HEK293 (cell line): ENCODE data around the gene FLCN.

Experiments
- CTCF ChIA-PET: fragments of 350-600 bp; formaldehyde crosslinking; extraction: SDS; loops from one replicate; lab custom pipeline; 2021; ENCODE audit warnings: antibody characterized with exemption; lab: Yijun Ruan, JAX
- POLR2A ChIA-PET: fragments of 300-600 bp; formaldehyde crosslinking; extraction: SDS; loops from one replicate; lab custom pipeline; 2020; ENCODE audit warnings: antibody characterized with exemption, inconsistent platforms; lab: Yijun Ruan, JAX
- H3K27ac ChIP-seq: fragments of 200-500 bp; sonication (Bioruptor generic); 2 replicates; pipeline ENCODE4 v1.5.1; 2014; ENCODE audit warnings: low read depth, low read length, control low read depth, inconsistent platforms; ENCODE audit errors: extremely low read depth
- H3K36me3 ChIP-seq, 2 experiments: fragments of 200-500 bp in 1 of 2; sonication (Bioruptor generic) in 1 of 2; 1 replicate in 1 of 2; 2 replicates in 1 of 2; pipeline ENCODE4 v1.5.1; 2014 to 2017; ENCODE audit warnings: inconsistent platforms in 2 of 2, low read length in 2 of 2; ENCODE audit not compliant: control insufficient read depth in 2 of 2, insufficient read depth in 1 of 2
- H3K4me1 ChIP-seq: fragments of 200-500 bp; sonication (Bioruptor generic); 2 replicates; pipeline ENCODE4 v1.5.1; 2014; ENCODE audit warnings: mild to moderate bottlenecking, low read length, inconsistent platforms; ENCODE audit not compliant: control insufficient read depth, insufficient read depth
- H3K4me3 ChIP-seq: 2 replicates; pipeline ENCODE4 v1.5.1; 2011; ENCODE audit warnings: low read depth, mild to moderate bottlenecking, control low read depth, low read length, moderate library complexity
- H3K9me3 ChIP-seq: fragments of 200-500 bp; sonication (Bioruptor generic); 2 replicates; pipeline ENCODE4 v1.5.1; 2014; ENCODE audit warnings: low read depth, low read length, inconsistent platforms; ENCODE audit not compliant: control insufficient read depth, insufficient read depth
- AEBP2 ChIP-seq: fragments of 450-650 bp; formaldehyde crosslinking; IDR thresholded peaks from 2 replicates; pipeline ENCODE4 v1.5.1; 2016; ENCODE audit warnings: missing biosample characterization, missing genetic modification characterization, borderline replicate concordance
- BCL11A ChIP-seq: fragments of 450-650 bp; formaldehyde crosslinking; IDR thresholded peaks from 2 replicates; pipeline ENCODE4 v1.5.1; 2016; ENCODE audit warnings: low read depth, missing biosample characterization, missing genetic modification characterization
- KLF1 ChIP-seq: fragments of 450-650 bp; formaldehyde crosslinking; IDR thresholded peaks from 2 replicates; pipeline ENCODE4 v1.5.1; 2016; ENCODE audit warnings: missing biosample characterization, missing genetic modification characterization
- KLF9 ChIP-seq: fragments of 450-650 bp; formaldehyde crosslinking; IDR thresholded peaks from 2 replicates; pipeline ENCODE4 v1.5.1; 2016; ENCODE audit warnings: missing biosample characterization, missing genetic modification characterization, low read depth
- SP7 ChIP-seq: fragments of 450-650 bp; formaldehyde crosslinking; IDR thresholded peaks from 2 replicates; pipeline ENCODE4 v1.5.1; 2016; ENCODE audit warnings: missing biosample characterization, missing genetic modification characterization
- TRIM28 ChIP-seq: IDR thresholded peaks from 2 replicates; pipeline ENCODE4 v1.6.1; 2011; ENCODE audit warnings: low read length, control low read depth, borderline replicate concordance
- ZBTB6 ChIP-seq: fragments of 450-650 bp; formaldehyde crosslinking; IDR thresholded peaks from 2 replicates; pipeline ENCODE4 v1.5.1; 2017; ENCODE audit warnings: missing biosample characterization, missing genetic modification characterization
- ZNF10 ChIP-seq: fragments of 450-650 bp; formaldehyde crosslinking; IDR thresholded peaks from 2 replicates; pipeline ENCODE4 v1.5.1; 2017; ENCODE audit warnings: missing biosample characterization, missing genetic modification characterization
- ZNF132 ChIP-seq: fragments of 450-650 bp; formaldehyde crosslinking; IDR thresholded peaks from 2 replicates; pipeline ENCODE4 v1.5.1; 2017; ENCODE audit warnings: missing biosample characterization, missing genetic modification characterization, borderline replicate concordance
- ZNF292 ChIP-seq: fragments of 450-650 bp; formaldehyde crosslinking; IDR thresholded peaks from 2 replicates; pipeline ENCODE4 v1.5.1; 2016; ENCODE audit warnings: low read depth, missing biosample characterization, missing genetic modification characterization, borderline replicate concordance
- ZNF302 ChIP-seq: fragments of 450-650 bp; formaldehyde crosslinking; IDR thresholded peaks from 2 replicates; pipeline ENCODE4 v1.5.1; 2016; ENCODE audit warnings: missing biosample characterization, missing genetic modification characterization, low read depth
- ZNF521 ChIP-seq: fragments of 450-650 bp; formaldehyde crosslinking; IDR thresholded peaks from 2 replicates; pipeline ENCODE4 v1.5.1; 2017; ENCODE audit warnings: missing biosample characterization, mild to moderate bottlenecking, missing genetic modification characterization
- ZNF571 ChIP-seq: fragments of 450-650 bp; formaldehyde crosslinking; IDR thresholded peaks from 2 replicates; pipeline ENCODE4 v1.5.0; 2017; ENCODE audit warnings: missing biosample characterization, missing genetic modification characterization
- ZNF596 ChIP-seq: fragments of 450-650 bp; IDR thresholded peaks from 2 replicates; pipeline ENCODE4 v1.5.0; 2018; ENCODE audit warnings: missing biosample characterization, mild to moderate bottlenecking, missing genetic modification characterization, moderate library complexity
- ZNF792 ChIP-seq: fragments of 450-650 bp; formaldehyde crosslinking; IDR thresholded peaks from 2 replicates; pipeline ENCODE4 v1.5.1; 2016; ENCODE audit warnings: missing biosample characterization, missing genetic modification characterization
- ZNF843 ChIP-seq: fragments of 450-650 bp; formaldehyde crosslinking; IDR thresholded peaks from 2 replicates; pipeline ENCODE4 v1.5.1; 2016; ENCODE audit warnings: missing biosample characterization, missing genetic modification characterization
- ZSCAN4 ChIP-seq: fragments of 450-650 bp; formaldehyde crosslinking; IDR thresholded peaks from 2 replicates; pipeline ENCODE4 v1.5.1; 2017; ENCODE audit warnings: missing biosample characterization, missing genetic modification characterization
- ZSCAN5A ChIP-seq: fragments of 450-650 bp; formaldehyde crosslinking; IDR thresholded peaks from 2 replicates; pipeline ENCODE4 v1.5.1; 2016; ENCODE audit warnings: missing biosample characterization, missing genetic modification characterization
- TF ChIP-seq, protein P1 (sequence below): fragments of 450-650 bp; formaldehyde crosslinking; IDR thresholded peaks from 2 replicates; pipeline ENCODE4 v1.5.1; 2016; ENCODE audit warnings: missing biosample characterization, missing genetic modification characterization
- TF ChIP-seq, protein P2 (sequence below): fragments of 450-650 bp; formaldehyde crosslinking; optimal IDR thresholded peaks from 2 replicates; pipeline ENCODE3; 2016; ENCODE audit warnings: missing biosample characterization, mild to moderate bottlenecking, missing genetic modification characterization

FLCN gene

DNA sequence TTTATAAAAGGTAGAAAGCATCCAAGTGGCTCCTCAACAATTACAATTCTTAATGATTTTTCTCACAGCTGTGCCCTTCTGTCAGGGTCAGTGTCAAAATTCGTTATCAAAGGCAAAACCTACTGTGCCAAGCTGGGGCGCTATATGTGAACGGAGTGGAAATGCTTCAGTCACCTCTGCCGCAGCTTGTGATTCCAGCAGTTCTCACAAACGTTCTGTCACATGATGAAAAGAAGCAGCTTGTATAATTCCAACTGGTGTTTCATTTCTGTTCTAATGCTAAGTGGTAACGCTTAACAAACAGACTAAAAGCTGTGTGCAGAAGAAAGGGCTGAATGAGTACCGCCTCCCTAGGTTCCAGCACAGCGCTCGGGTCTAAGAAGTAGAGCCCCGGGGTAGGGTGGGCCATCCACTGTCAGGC, 45.0 kb downstream of the FLCN start:
- Histone ChIP-seq H3K27ac (no peak overlapping the region), H3K4me1 (peaks cover 3% of the 10 kb centered on the region; the same call in 1 of the 2 replicates), H3K4me3 (no peak overlapping the region), H3K9me3 (no peaks in the 10 kb centered on the region), H3K36me3 (peaks cover 6 to 22% of the 10 kb centered on the region in 2 experiments; a peak in 2 of 3 replicates)
- no peak for TF ChIP-seq ZBTB6 (tag by site-specific recombination)
- TF ChIP-seq ZNF292 (tag by site-specific recombination) = no peak
- no peak for TF ChIP-seq KLF9
- TF ChIP-seq TRIM28 = no peak
- TF ChIP-seq ZSCAN5A (tag by site-specific recombination) = no peak
- TF ChIP-seq ZNF10 = no peak
- TF ChIP-seq ZNF596 = no peak
- TF ChIP-seq ZNF571 (tag by site-specific recombination) = no peak
- TF ChIP-seq ZNF843 = no peak
- TF ChIP-seq ZNF302 (tag by site-specific recombination) = no peak
- POLR2A ChIA-PET = interaction anchor here (0.8 to 0.9 kb wide), 2 partner anchors 9 to 45 kb away, joined by 3 to 4 read pairs; partner anchors contain the start of gene FLCN
- CTCF ChIA-PET = interaction anchor here (0.9 to 1.6 kb wide), 3 partner anchors 19 to 200 kb away, joined by 3 to 5 read pairs (median 3); no protein-coding TSS in a partner anchor

DNA sequence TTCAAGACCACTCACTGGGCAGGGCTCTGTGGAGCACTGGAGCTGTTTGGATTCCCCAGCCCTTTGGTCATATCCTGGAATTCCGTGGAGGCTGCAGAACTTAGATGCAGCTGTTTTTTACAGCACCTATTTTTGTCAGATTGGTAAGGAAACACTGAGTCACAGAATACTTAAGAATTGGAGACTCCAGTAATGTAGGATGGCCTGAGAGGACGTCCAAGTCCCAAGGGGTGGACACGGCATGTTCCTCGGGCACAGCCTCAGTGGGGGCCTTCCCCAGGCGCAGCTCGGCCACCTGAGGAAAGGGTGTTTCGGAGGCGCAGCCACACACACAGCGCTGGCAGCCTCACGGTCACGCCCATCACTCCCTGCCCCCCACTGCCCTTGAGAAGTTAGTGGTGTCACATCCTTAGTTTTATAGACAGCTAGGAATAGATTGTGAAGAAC, 45.6 kb downstream of the FLCN start:
- Histone ChIP-seq H3K36me3 (peaks cover 6 to 28% of the 10 kb centered on the region in 2 experiments; a peak in 2 of 3 replicates), H3K9me3 (no peaks in the 10 kb centered on the region), H3K4me1 (peaks cover 3% of the 10 kb centered on the region; the same call in 1 of the 2 replicates), H3K27ac (no peak overlapping the region), H3K4me3 (no peak overlapping the region)
- no peak for TF ChIP-seq ZBTB6 (tag by site-specific recombination)
- TF ChIP-seq, protein P1, sequence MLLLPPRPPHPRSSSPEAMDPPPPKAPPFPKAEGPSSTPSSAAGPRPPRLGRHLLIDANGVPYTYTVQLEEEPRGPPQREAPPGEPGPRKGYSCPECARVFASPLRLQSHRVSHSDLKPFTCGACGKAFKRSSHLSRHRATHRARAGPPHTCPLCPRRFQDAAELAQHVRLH (tag by site-specific recombination) = no peak
- no peak for TF ChIP-seq ZNF792 (tag by site-specific recombination)
- TF ChIP-seq KLF9 = 0 out of 2 replicates have a peak, but pooled peaks have one; percentile 26
- CTCF ChIA-PET = interaction anchor here (0.9 to 1.6 kb wide), 3 partner anchors 19 to 199 kb away, joined by 3 to 5 read pairs (median 3); no protein-coding TSS in a partner anchor
- POLR2A ChIA-PET = interaction anchor here (0.6 to 1.3 kb wide), 3 partner anchors 8 to 9 kb away, joined by 3 to 4 read pairs (median 3); no protein-coding TSS in a partner anchor

DNA sequence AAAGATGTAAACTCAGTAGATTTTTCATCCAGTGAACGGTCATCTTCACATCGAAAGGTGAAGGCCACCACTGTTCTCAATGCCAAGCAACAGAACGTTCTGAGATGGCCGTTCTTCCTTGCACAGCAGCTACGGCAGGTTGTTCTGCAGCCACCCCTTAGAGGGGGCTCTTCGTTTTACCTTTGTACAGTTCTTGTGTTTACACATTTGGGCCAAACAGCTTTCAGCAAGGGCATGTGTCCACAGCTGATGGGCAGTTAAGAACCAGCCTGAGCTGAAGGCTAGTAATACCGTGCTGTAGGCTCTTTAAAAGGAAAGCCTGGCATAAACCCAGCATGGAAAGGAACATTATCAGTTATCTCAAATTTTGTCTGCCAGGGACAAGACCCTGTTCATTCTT, 46.8 kb downstream of the FLCN start:
- H3K27ac ChIP-seq = no peak overlapping the region
- H3K4me3 ChIP-seq = no peak overlapping the region
- peaks cover 6 to 39% of the 10 kb centered on the region in 2 experiments; a peak in 2 of 3 replicates for H3K36me3 ChIP-seq
- ChIA-PET POLR2A (interaction anchor here (1.2 to 1.3 kb wide), 2 partner anchors 10 to 20 kb away, joined by 3 to 4 read pairs; no protein-coding TSS in a partner anchor), CTCF (interaction anchor here (0.9 to 1.2 kb wide), 3 partner anchors 49 to 198 kb away, joined by 3 to 8 read pairs (median 5); no protein-coding TSS in a partner anchor)
- H3K4me1 ChIP-seq = peaks cover 3% of the 10 kb centered on the region; the same call in 1 of the 2 replicates
- no peaks in the 10 kb centered on the region for H3K9me3 ChIP-seq
- TF ChIP-seq AEBP2 (tag by site-specific recombination) (no peak), BCL11A (tag by site-specific recombination) (no peak), ZSCAN4 (tag by site-specific recombination) (no peak), ZNF521 (tag by site-specific recombination) (no peak), KLF1 (tag by site-specific recombination) (no peak), ZNF132 (tag by site-specific recombination) (no peak), SP7 (no peak)
- TF ChIP-seq, protein P2, sequence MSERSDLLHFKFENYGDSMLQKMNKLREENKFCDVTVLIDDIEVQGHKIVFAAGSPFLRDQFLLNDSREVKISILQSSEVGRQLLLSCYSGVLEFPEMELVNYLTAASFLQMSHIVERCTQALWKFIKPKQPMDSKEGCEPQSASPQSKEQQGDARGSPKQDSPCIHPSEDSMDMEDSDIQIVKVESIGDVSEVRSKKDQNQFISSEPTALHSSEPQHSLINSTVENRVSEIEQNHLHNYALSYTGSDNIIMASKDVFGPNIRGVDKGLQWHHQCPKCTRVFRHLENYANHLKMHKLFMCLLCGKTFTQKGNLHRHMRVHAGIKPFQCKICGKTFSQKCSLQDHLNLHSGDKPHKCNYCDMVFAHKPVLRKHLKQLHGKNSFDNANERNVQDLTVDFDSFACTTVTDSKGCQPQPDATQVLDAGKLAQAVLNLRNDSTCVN (tag by site-specific recombination) = no peak
